K562 (cell line): ENCODE results near the gene RAP1A. TPM values are rescaled to one million over a fixed set of nuclear protein-coding genes. Genes with fewer than 3 reads are reported as not detected.

ENCODE experiments used
- ARID3A ChIP-seq: IDR thresholded peaks from 2 replicates; pipeline ENCODE4 v1.6.1; 2012; ENCODE audit warnings: low read depth, low read length, improper control_type of control experiment, borderline replicate concordance
- ATF7 ChIP-seq: fragments of 450-650 bp; IDR thresholded peaks from 2 replicates; pipeline ENCODE4 v1.7.1; 2014; ENCODE audit warnings: mild to moderate bottlenecking, moderate library complexity
- BCL6 ChIP-seq: fragments of 250-450 bp; sonication (Bioruptor Pico); IDR thresholded peaks from 2 replicates; pipeline ENCODE4 v1.4.0; 2020
- CBFA2T2 ChIP-seq: fragments of 450-650 bp; conservative IDR thresholded peaks from 2 replicates; pipeline ENCODE4 v1.6.1; 2017; ENCODE audit warnings: mild to moderate bottlenecking
- DPF2 ChIP-seq: fragments of 450-650 bp; IDR thresholded peaks from 2 replicates; pipeline ENCODE4 v1.6.1; 2016
- ELF1 ChIP-seq: fragments of 200-800 bp; sonication (Bioruptor generic); IDR thresholded peaks from 2 replicates; pipeline ENCODE4 v1.6.1; 2016; ENCODE audit warnings: missing genetic modification characterization, missing compliant biosample characterization
- ELF2 ChIP-seq: fragments of 250-450 bp; sonication (Bioruptor Pico); IDR thresholded peaks from 2 replicates; pipeline ENCODE4 v1.5.0; 2021; ENCODE audit warnings: mild to moderate bottlenecking
- FOXK1 ChIP-seq: sonication (generic); formaldehyde crosslinking; IDR thresholded peaks from 2 replicates; pipeline ENCODE4 v1.8.0; 2022; ENCODE audit warnings: missing genetic modification reagents, mild to moderate bottlenecking, borderline replicate concordance
- FOXP1 ChIP-seq: sonication (generic); formaldehyde crosslinking; IDR thresholded peaks from 2 replicates; pipeline ENCODE4 v1.8.0; 2022; ENCODE audit warnings: mild to moderate bottlenecking, missing genetic modification reagents
- HDAC2 ChIP-seq: fragments of 450-650 bp; IDR thresholded peaks from 2 replicates; pipeline ENCODE4 v1.6.1; 2016; ENCODE audit warnings: mild to moderate bottlenecking
- HNRNPUL1 ChIP-seq: fragments of 200-400 bp; formaldehyde crosslinking; IDR thresholded peaks from 2 replicates; pipeline ENCODE4 v1.6.1; 2017; ENCODE audit warnings: low read length
- ILF3 ChIP-seq: fragments of 450-650 bp; IDR thresholded peaks from 2 replicates; pipeline ENCODE4 v1.6.1; 2018; ENCODE audit warnings: antibody characterized with exemption, mild to moderate bottlenecking, moderate library complexity, borderline replicate concordance
- NCOA1 ChIP-seq: fragments of 450-650 bp; IDR thresholded peaks from 2 replicates; pipeline ENCODE4 v1.6.1; 2016; ENCODE audit warnings: low read depth
- ZBTB1 ChIP-seq: sonication (generic); formaldehyde crosslinking; IDR thresholded peaks from 2 replicates; pipeline ENCODE4 v1.8.1; 2023; ENCODE audit warnings: missing genetic modification reagents, low read depth, mild to moderate bottlenecking, borderline replicate concordance
- ZKSCAN3 ChIP-seq: fragments of 250-450 bp; sonication (Bioruptor Pico); IDR thresholded peaks from 2 replicates; pipeline ENCODE4 v1.4.0; 2020
- ZNF217 ChIP-seq: sonication (generic); formaldehyde crosslinking; IDR thresholded peaks from 2 replicates; pipeline ENCODE4 v1.8.0; 2022; ENCODE audit warnings: mild to moderate bottlenecking, missing genetic modification reagents
- ZNF436 ChIP-seq: fragments of 250-450, 450-650 bp; sonication (Bioruptor Pico); formaldehyde crosslinking; IDR thresholded peaks from 2 replicates; pipeline ENCODE4 v1.7.0; 2020; ENCODE audit warnings: mild to moderate bottlenecking
- ZNF551 ChIP-seq: fragments of 250-450 bp; sonication (Bioruptor Pico); IDR thresholded peaks from 2 replicates; pipeline ENCODE4 v1.5.0; 2021; ENCODE audit warnings: mild to moderate bottlenecking, moderate library complexity
- ZNF766 ChIP-seq: fragments of 200-800 bp; sonication (Bioruptor generic); conservative IDR thresholded peaks from 2 replicates; pipeline ENCODE4 v1.6.1; 2016; ENCODE audit warnings: missing genetic modification characterization, missing compliant biosample characterization
- polyA plus RNA-seq, 8 experiments: library from polyadenylated mRNA; depleted of rRNA in 4 of 8; stranded (reverse) in 5 of 8; unstranded in 3 of 8; fragments of >200 nt; fragmentation: Nextera tagmentation in 2 of 8; fragmentation: Illumina TruSeq in 1 of 8; extraction: Ambion mirVana in 2 of 8; extraction: Trizol in 1 of 8; gene quantifications; 2 replicates each; pipeline versions ENCODE4 v1.2.1 to v1.2.3, GENCODE V29; 2011 to 2014; ENCODE audit warnings: inconsistent platforms in 1 of 8, missing spikeins in 1 of 8
- total RNA-seq, 7 experiments: library from RNA; depleted of rRNA in 6 of 7; stranded (reverse); fragments of >200 nt in 6 of 7; fragmentation: Illumina TruSeq in 2 of 7; extraction: Trizol in 2 of 7; gene quantifications; 2 replicates each; pipeline versions ENCODE4 v1.2.1 to v1.2.3, GENCODE V29; 2011 to 2021; ENCODE audit warnings: low replicate concordance in 1 of 7
- TF ChIP-seq, protein P1 (sequence below): sonication (generic); formaldehyde crosslinking; IDR thresholded peaks from 2 replicates; pipeline ENCODE4 v1.8.0; 2022; ENCODE audit warnings: missing genetic modification reagents, mild to moderate bottlenecking, borderline replicate concordance
- TF ChIP-seq, protein P2 (sequence below): fragments of 250-450 bp; sonication (Bioruptor Pico); IDR thresholded peaks from 2 replicates; pipeline ENCODE4 v1.8.0; 2022; ENCODE audit warnings: inconsistent platforms
- TF ChIP-seq, protein P3 (sequence below): fragments of 200-400 bp; formaldehyde crosslinking; IDR thresholded peaks from 2 replicates; pipeline ENCODE4 v1.6.1; 2017; ENCODE audit warnings: mild to moderate bottlenecking, low read depth, low read length, moderate library complexity

The RAP1A gene
- total and polyA plus RNA-seq, 9 of the 15 experiments (the other 6 are each of a cell fraction or from before 2014, with no cell fraction given): 13.4 to 86.2 (median 32.5) TPM

DNA sequence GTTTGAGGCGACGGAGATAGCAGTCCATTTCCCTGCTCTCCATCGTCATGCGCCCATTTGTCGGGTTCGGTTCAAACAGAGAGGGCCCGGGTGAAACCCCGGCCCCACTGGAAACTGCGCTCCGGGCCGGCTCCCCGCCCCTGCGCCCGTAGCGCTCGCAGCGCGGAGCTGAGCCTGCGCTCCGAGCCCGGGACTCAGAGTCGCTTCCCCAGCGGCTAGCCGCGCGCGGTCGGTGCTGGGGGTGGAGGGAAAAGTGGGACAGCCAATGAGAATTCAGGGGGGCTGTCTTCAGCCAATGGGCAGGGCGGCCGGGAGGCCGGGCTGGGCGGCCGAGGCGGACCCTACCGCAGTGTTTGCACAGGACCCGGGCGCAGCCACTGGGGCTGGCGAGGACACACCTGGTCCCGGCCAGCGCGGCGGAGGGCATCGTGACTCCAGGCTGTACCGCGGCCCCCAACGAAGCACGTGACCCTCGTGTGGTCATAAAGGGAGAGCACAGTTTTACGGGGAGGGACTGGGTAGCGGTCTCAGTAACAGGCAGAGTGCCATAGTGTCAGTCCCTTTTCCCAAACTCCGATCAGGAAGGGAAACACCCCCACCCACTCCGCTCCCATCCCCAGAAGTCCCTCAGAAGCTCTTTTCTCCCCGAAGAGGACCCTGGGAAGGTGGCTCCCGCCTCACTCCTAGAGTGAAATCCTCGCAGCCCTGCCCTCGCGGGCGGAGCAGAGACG lies 119.8 kb downstream of the RAP1A start, which contains the start of gene INKA2 (continued):
- TF ChIP-seq CBFA2T2 (peak; percentile 57), HDAC2 (no peak; the same call in 1 of the 2 replicates), ZBTB1 (CRISPR knock-in tag) (peak; percentile 83; the same call in 1 of the 2 replicates), ARID3A (no peak), ELF1 (tag) (no peak), ATF7 (0 out of 2 replicates have a peak, but pooled peaks have one; percentile 37), ZKSCAN3 (CRISPR knock-in tag) (no peak), ZNF436 (no peak), ZNF217 (no peak), ELF2 (CRISPR knock-in tag) (no peak), FOXP1 (CRISPR knock-in tag) (peak; percentile 80; the same call in 1 of the 2 replicates), NCOA1 (no peak), HNRNPUL1 (no peak), ZNF766 (no peak), DPF2 (0 out of 2 replicates have a peak, but pooled peaks have one; percentile 22), ILF3 (no peak), BCL6 (CRISPR knock-in tag) (no peak), FOXK1 (peak; percentile 98), ZNF551 (CRISPR knock-in tag) (no peak)
- TF ChIP-seq, protein P1, sequence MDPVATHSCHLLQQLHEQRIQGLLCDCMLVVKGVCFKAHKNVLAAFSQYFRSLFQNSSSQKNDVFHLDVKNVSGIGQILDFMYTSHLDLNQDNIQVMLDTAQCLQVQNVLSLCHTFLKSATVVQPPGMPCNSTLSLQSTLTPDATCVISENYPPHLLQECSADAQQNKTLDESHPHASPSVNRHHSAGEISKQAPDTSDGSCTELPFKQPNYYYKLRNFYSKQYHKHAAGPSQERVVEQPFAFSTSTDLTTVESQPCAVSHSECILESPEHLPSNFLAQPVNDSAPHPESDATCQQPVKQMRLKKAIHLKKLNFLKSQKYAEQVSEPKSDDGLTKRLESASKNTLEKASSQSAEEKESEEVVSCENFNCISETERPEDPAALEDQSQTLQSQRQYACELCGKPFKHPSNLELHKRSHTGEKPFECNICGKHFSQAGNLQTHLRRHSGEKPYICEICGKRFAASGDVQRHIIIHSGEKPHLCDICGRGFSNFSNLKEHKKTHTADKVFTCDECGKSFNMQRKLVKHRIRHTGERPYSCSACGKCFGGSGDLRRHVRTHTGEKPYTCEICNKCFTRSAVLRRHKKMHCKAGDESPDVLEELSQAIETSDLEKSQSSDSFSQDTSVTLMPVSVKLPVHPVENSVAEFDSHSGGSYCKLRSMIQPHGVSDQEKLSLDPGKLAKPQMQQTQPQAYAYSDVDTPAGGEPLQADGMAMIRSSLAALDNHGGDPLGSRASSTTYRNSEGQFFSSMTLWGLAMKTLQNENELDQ (CRISPR knock-in tag): peak; percentile 97
- TF ChIP-seq, protein P2, sequence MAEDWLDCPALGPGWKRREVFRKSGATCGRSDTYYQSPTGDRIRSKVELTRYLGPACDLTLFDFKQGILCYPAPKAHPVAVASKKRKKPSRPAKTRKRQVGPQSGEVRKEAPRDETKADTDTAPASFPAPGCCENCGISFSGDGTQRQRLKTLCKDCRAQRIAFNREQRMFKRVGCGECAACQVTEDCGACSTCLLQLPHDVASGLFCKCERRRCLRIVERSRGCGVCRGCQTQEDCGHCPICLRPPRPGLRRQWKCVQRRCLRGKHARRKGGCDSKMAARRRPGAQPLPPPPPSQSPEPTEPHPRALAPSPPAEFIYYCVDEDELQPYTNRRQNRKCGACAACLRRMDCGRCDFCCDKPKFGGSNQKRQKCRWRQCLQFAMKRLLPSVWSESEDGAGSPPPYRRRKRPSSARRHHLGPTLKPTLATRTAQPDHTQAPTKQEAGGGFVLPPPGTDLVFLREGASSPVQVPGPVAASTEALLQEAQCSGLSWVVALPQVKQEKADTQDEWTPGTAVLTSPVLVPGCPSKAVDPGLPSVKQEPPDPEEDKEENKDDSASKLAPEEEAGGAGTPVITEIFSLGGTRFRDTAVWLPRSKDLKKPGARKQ: no peak
- TF ChIP-seq, protein P3, sequence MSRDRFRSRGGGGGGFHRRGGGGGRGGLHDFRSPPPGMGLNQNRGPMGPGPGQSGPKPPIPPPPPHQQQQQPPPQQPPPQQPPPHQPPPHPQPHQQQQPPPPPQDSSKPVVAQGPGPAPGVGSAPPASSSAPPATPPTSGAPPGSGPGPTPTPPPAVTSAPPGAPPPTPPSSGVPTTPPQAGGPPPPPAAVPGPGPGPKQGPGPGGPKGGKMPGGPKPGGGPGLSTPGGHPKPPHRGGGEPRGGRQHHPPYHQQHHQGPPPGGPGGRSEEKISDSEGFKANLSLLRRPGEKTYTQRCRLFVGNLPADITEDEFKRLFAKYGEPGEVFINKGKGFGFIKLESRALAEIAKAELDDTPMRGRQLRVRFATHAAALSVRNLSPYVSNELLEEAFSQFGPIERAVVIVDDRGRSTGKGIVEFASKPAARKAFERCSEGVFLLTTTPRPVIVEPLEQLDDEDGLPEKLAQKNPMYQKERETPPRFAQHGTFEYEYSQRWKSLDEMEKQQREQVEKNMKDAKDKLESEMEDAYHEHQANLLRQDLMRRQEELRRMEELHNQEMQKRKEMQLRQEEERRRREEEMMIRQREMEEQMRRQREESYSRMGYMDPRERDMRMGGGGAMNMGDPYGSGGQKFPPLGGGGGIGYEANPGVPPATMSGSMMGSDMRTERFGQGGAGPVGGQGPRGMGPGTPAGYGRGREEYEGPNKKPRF: no peak
